Measurements from ENCODE around the gene ELAVL1.

The ELAVL1 gene

GRCh38 chr19:7997809-7998480 is 7.5 kb downstream of the ELAVL1 start:
- H3K9me3 Mint-ChIP-seq, result no peaks in the 10 kb centered on the region
- H3K27ac Mint-ChIP-seq, result no peak overlapping the region
- TF ChIP-seq CTCF (IDR thresholded peaks at IDR 0.05; ENCODE audit: unreplicated experiment in 3 of 3), result no peak
- no peaks in the 10 kb centered on the region for H3K27me3 Mint-ChIP-seq (ENCODE audit: low read depth)
- H3K4me1 Mint-ChIP-seq, result peaks cover 56% of the 10 kb centered on the region
- H3K36me3 Mint-ChIP-seq (ENCODE audit: low read depth), result peaks cover 31% of the 10 kb centered on the region
- H3K4me3 Mint-ChIP-seq, result no peak overlapping the region

DNA sequence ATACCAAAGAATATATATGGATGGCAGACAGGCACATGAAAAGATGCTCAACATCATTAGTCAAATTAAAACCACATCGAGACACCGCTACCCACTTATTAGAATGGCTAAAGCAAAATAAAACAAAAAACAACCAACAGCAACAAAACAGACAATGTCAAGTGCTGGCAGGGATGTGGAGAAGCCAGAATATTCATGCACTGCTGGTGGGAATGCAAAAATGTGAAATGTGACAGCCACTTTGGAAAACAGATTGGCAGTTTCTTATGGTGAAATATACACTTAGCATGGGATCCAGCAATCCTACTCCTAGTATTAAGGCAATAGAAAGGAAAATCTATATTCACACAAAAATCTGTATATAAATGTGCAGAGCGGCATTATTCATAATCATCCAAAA is 8.6 kb downstream of the ELAVL1 start:
- no peak for TF ChIP-seq CTCF (IDR thresholded peaks at IDR 0.05; ENCODE audit: unreplicated experiment in 3 of 3)
- Mint-ChIP-seq H3K9me3 (no peaks in the 10 kb centered on the region), H3K27me3 (ENCODE audit: low read depth) (no peaks in the 10 kb centered on the region), H3K27ac (peak overlapping the region in 1 of 3 experiments; percentile 53), H3K4me1 (peaks cover 46% of the 10 kb centered on the region), H3K4me3 (no peak overlapping the region), H3K36me3 (ENCODE audit: low read depth) (peaks cover 30% of the 10 kb centered on the region)

DNA sequence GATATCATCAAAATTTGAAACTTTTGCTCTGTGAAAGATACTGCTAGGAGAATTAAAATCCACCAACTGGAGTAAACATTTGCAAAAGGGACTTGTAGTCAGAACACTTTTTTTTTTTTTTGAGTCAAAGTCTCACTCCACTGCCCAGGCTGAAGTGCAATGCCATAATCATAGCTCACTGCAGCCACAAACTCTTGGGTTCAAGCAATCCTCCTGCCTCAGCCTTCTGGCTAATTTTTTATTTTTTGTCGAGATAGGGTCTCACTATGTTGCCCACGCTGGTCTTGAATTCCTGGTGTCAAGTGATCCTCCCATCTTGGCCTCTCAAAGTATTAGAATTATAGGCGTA is 9.7 kb downstream of the ELAVL1 start:
- Mint-ChIP-seq H3K27me3 (ENCODE audit: low read depth) (no peaks in the 10 kb centered on the region), H3K27ac (peak overlapping the region in 1 of 3 experiments; percentile 54), H3K36me3 (ENCODE audit: low read depth) (peaks cover 32% of the 10 kb centered on the region), H3K9me3 (no peaks in the 10 kb centered on the region), H3K4me3 (no peak overlapping the region), H3K4me1 (peaks cover 36% of the 10 kb centered on the region)
- no peak for TF ChIP-seq CTCF (IDR thresholded peaks at IDR 0.05; ENCODE audit: unreplicated experiment in 3 of 3)

- peaks cover 34% of the 10 kb centered on the region for H3K4me1 Mint-ChIP-seq
- H3K36me3 Mint-ChIP-seq (ENCODE audit: low read depth), result peaks cover 36% of the 10 kb centered on the region
- peak overlapping the region in 1 of 3 experiments; percentile 54 for H3K27ac Mint-ChIP-seq
- H3K4me3 Mint-ChIP-seq, result no peak overlapping the region
- H3K9me3 Mint-ChIP-seq, result no peaks in the 10 kb centered on the region
- no peak for TF ChIP-seq CTCF (IDR thresholded peaks at IDR 0.05; ENCODE audit: unreplicated experiment in 3 of 3)
- H3K27me3 Mint-ChIP-seq (ENCODE audit: low read depth), result no peaks in the 10 kb centered on the region
Observed at GRCh38 chr19:7994928-7995809, 10.3 kb downstream of the ELAVL1 start.

GRCh38 chr19:7994114-7994513 is 11.3 kb downstream of the ELAVL1 start:
- H3K36me3 Mint-ChIP-seq (ENCODE audit: low read depth), result peaks cover 41% of the 10 kb centered on the region
- H3K4me1 Mint-ChIP-seq, result peaks cover 31% of the 10 kb centered on the region
- H3K27me3 Mint-ChIP-seq (ENCODE audit: low read depth), result no peaks in the 10 kb centered on the region
- H3K27ac Mint-ChIP-seq, result peak overlapping the region in 1 of 3 experiments; percentile 49
- H3K9me3 Mint-ChIP-seq, result no peaks in the 10 kb centered on the region
- H3K4me3 Mint-ChIP-seq, result no peak overlapping the region
- no peak for TF ChIP-seq CTCF (IDR thresholded peaks at IDR 0.05; ENCODE audit: unreplicated experiment in 3 of 3)
